ENCODE measurements around the gene PHACTR3. TPM values are rescaled to one million over a fixed set of nuclear protein-coding genes. Genes with fewer than 3 reads are reported as not detected.

PHACTR3 gene
- total RNA-seq, 1 experiment from 2014 or later = 30.6 TPM

GRCh38 chr20:59813126-59813947 lies 209.0 kb downstream of the PHACTR3 start:
- Histone ChIP-seq H3K27me3 (ENCODE audit: low read length) (no peaks in the 10 kb centered on the region), H3K27ac (ENCODE audit: low read length) (no peak overlapping the region), H4K20me1 (ENCODE audit: low read length) (no peaks in the 10 kb centered on the region), H3K79me2 (ENCODE audit: low read length) (no peaks in the 10 kb centered on the region), H3F3A (ENCODE audit: low read length, unreplicated experiment) (no peaks in the 10 kb centered on the region), H2AFZ (ENCODE audit: low read length) (no peak overlapping the region), H3K9me3 (ENCODE audit: low read length) (no peaks in the 10 kb centered on the region), H3K9ac (ENCODE audit: low read length) (no peak overlapping the region), H3K4me3 (ENCODE audit: low read length) (no peak overlapping the region), H3K36me3 (ENCODE audit: low read depth, low read length) (no peaks in the 10 kb centered on the region), H3K9me2 (replicated peaks; ENCODE audit: low read length) (no peaks in the 10 kb centered on the region), H3K4me2 (ENCODE audit: low read length) (no peak overlapping the region), H3K4me1 (ENCODE audit: insufficient read depth, low read length) (no peaks in the 10 kb centered on the region)
- ATAC-seq (no peak), DNase-seq (no peak)
- POLR2A ChIA-PET (ENCODE audit: unreplicated experiment) = interaction anchor here (0.6 kb wide), 1 partner anchor 127 kb away, joined by 3 read pairs; the partner anchor contains the start of gene FAM217B
- BruUV-seq (replicated peaks) = no TSS peak
- intact Hi-C loops (cut with micrococcal nuclease) = no loop called here
- TF ChIP-seq EZH2phosphoT487 (IDR thresholded peaks at IDR 0.05; ENCODE audit: borderline replicate concordance, low read length) (no peak), EZH2 (IDR thresholded peaks at IDR 0.05; ENCODE audit: low read length, unreplicated experiment) (no peak)
- TF ChIP-seq, protein P1, sequence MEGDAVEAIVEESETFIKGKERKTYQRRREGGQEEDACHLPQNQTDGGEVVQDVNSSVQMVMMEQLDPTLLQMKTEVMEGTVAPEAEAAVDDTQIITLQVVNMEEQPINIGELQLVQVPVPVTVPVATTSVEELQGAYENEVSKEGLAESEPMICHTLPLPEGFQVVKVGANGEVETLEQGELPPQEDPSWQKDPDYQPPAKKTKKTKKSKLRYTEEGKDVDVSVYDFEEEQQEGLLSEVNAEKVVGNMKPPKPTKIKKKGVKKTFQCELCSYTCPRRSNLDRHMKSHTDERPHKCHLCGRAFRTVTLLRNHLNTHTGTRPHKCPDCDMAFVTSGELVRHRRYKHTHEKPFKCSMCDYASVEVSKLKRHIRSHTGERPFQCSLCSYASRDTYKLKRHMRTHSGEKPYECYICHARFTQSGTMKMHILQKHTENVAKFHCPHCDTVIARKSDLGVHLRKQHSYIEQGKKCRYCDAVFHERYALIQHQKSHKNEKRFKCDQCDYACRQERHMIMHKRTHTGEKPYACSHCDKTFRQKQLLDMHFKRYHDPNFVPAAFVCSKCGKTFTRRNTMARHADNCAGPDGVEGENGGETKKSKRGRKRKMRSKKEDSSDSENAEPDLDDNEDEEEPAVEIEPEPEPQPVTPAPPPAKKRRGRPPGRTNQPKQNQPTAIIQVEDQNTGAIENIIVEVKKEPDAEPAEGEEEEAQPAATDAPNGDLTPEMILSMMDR (conservative IDR thresholded peaks at IDR 0.05; ENCODE audit: low read depth, low read length) = no peak
- CTCF ChIA-PET = no interaction called here

- Histone ChIP-seq H3K27me3 (ENCODE audit: low read length) (no peaks in the 10 kb centered on the region), H3K9me2 (replicated peaks; ENCODE audit: low read length) (no peaks in the 10 kb centered on the region), H3K4me3 (ENCODE audit: low read length) (no peak overlapping the region), H3F3A (ENCODE audit: low read length, unreplicated experiment) (no peaks in the 10 kb centered on the region), H3K79me2 (ENCODE audit: low read length) (no peaks in the 10 kb centered on the region), H3K4me1 (ENCODE audit: insufficient read depth, low read length) (no peaks in the 10 kb centered on the region), H3K27ac (ENCODE audit: low read length) (no peak overlapping the region), H3K4me2 (ENCODE audit: low read length) (no peak overlapping the region), H3K36me3 (ENCODE audit: low read depth, low read length) (no peaks in the 10 kb centered on the region), H3K9me3 (ENCODE audit: low read length) (no peaks in the 10 kb centered on the region), H2AFZ (ENCODE audit: low read length) (no peak overlapping the region), H4K20me1 (ENCODE audit: low read length) (no peaks in the 10 kb centered on the region), H3K9ac (ENCODE audit: low read length) (no peak overlapping the region)
- no peak for DNase-seq
- POLR2A ChIA-PET (ENCODE audit: unreplicated experiment) = no interaction called here
- no TSS peak for BruUV-seq (replicated peaks)
- no peak for ATAC-seq
- intact Hi-C loops (cut with micrococcal nuclease) = no loop called here
- no peak for TF ChIP-seq EZH2 (IDR thresholded peaks at IDR 0.05; ENCODE audit: low read length, unreplicated experiment)
- TF ChIP-seq, protein P1 (conservative IDR thresholded peaks at IDR 0.05; ENCODE audit: low read depth, low read length) = no peak
- CTCF ChIA-PET = no interaction called here
Measured at GRCh38 chr20:59813948-59814839, 209.9 kb downstream of the PHACTR3 start.
